A673 (cell line): ENCODE results near the gene LIMS4.
"Not testable (repeated sequence)": the region's sequence is repeated elsewhere in the genome, so short reads cannot be mapped to it uniquely, and the experiment has no call there.

Experiments used
- CTCF ChIP-seq: fragments of 300-800, 200-600 bp; sonication (generic); conservative IDR thresholded peaks from 2 replicates; pipeline ENCODE4 v1.5.1; 2017; ENCODE audit warnings: low read depth, mild to moderate bottlenecking, antibody characterized with exemption, low read length, moderate library complexity, mixed read lengths
- EZH2 ChIP-seq: fragments of 200-600 bp; sonication (generic); IDR thresholded peaks from 2 replicates; pipeline ENCODE4 v1.6.1; 2017; ENCODE audit warnings: borderline replicate concordance, low read depth, mild to moderate bottlenecking, mixed read lengths, antibody characterized with exemption, low read length; ENCODE audit not compliant: poor library complexity, severe bottlenecking

- not testable (repeated sequence) for TF ChIP-seq CTCF, EZH2
Measured at GRCh38 chr2:110468921-110469320, 3.7 kb downstream of the LIMS4 start.
